Amniotic epithelial cell (primary cell): Measurements from ENCODE around the gene PTPRS.

Source experiments
- DNase-seq: peaks from one replicate; pipeline ENCODE4 v3.0.0-alpha.2; 2010; ENCODE audit warnings: low read depth

PTPRS gene

GRCh38 chr19:5354403-5354802 is 13.8 kb upstream of the PTPRS start:
- no peak for DNase-seq

DNA sequence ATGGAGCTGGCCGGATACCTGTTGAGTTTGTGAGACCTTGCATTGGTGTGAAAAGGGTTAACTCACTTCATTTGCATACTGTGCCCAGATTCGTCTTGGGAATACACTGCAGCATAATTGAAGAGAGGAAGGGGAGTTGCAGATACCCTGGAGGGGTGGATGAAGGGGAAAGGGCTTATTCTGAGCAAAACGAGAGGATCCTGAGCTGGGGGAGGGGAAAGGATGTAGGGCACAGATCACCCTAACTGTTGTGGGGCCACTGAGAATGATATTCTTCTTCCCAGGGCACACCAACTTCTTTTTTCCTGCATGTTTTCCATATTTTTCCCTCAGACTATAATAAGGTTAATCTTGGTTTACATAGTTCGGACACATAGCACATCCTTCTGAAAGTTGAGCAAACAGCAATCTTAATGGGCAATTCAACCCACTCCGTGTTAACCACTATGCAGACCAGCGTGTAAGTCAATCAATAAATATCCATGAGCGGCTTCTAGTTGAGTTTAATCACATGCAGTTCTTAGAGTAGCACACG is 11.7 kb upstream of the PTPRS start:
- DNase-seq = peak; percentile 51

DNA sequence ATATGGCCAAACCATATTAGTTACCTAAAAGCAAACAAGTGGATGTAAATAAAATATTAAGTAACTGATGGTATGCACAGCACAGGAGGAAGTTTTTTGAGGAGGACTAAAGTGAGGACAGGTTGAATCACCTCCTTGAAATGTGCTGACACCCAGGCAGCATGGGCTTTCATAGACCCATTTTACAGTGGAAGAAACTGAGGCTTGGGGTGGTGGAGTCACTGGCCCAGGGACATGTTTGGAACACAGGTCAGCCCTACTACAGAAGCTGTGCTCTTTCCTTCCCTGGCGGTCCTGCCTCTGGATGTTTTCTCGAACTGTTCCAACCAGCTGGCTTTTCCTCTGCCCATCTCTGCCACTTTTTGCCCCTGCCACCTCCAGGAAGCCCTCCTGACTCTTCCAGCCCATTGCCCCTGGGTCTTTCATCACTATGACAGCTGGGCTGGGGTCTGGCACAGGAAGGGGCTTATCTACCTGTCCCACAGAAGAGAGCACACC is 11.2 kb upstream of the PTPRS start:
- no peak for DNase-seq

- no peak for DNase-seq
Observed at GRCh38 chr19:5349041-5349440, 8.4 kb upstream of the PTPRS start.

DNA sequence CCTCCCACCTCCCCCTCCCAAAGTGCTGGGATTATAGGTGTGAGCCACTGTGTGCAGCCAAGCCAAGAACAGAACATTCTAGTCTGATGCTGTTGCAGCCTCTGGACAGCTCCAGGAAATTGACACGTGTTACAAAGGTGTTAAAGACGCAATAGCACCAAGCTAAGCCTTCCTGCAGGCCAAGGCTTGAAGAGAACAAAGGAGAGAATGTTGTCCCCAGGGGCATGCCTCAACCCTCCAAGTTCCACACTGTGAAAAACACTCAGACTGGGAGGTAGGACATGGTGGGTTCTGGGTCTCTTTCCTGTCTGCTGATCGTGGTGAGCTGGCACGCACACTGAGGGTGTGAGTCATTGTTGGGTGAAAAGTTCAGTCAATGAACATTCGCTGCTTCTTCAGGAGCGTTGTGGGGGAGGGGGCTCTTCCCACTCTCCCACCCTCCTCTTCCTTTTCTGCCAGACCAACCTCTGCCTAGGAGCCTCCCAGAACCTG is 5.3 kb upstream of the PTPRS start:
- DNase-seq = peak; percentile 66

DNA sequence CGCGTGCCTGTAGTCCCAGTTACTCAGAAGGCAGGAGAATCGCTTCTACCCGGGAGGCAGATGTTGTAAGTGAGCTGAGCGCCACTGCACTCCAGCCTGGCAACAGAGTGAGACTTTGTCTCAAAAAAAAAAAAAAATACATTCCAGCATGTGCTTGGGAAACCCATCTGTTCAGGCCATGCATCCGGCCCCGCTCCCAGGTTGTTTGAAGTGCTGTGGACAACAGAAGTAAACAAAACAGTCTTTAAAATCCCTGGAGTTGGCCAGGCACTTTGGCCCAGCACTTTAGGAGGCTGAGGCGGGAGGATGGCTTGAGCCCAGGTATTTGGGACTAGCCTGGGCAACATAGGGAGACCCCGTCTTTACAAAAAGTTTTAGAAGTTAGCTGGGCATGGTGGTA is 3.2 kb upstream of the PTPRS start:
- peak; percentile 48 for DNase-seq

GRCh38 chr19:5342573-5343201 is 2.1 kb upstream of the PTPRS start:
- no peak for DNase-seq

GRCh38 chr19:5341981-5342380 is 1.4 kb upstream of the PTPRS start:
- no peak for DNase-seq

- no peak for DNase-seq
Observed at GRCh38 chr19:5341448-5341820, 822 bp upstream of the PTPRS start.

DNA sequence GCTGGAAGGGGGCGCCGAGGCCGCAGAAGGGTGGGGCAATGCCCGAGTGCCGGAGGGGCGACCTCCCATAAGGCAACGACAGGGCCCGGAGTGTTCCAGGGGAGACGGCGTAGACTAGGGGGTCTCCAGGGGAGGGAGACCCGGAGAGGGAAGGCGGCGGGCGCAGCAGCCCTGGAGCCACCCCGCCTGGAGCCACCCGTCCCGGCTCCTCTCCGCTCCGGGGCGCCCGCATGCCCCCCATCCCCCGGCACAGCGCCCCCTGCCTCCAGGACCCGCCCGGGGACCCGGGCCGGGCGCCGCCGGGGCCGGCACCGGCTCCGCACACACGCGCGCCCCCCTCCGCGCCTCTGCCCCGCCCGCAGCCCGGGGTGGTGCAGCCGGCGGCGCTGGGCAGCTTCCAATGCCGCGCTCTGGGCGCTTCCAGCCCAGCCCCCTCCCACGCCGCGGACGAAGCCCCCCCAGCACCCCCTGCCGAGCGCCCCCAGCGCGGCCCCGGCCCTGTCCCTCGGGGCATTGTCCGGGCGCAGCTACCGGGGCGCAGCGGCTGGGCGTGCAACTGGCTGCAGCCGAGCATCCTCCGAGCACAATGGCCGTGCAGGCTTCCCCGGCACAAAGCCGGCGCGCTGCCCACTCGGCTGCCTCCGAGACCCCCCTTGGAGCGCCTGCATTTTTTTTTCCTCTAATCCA is 519 bp downstream of the PTPRS start:
- no peak for DNase-seq

DNA sequence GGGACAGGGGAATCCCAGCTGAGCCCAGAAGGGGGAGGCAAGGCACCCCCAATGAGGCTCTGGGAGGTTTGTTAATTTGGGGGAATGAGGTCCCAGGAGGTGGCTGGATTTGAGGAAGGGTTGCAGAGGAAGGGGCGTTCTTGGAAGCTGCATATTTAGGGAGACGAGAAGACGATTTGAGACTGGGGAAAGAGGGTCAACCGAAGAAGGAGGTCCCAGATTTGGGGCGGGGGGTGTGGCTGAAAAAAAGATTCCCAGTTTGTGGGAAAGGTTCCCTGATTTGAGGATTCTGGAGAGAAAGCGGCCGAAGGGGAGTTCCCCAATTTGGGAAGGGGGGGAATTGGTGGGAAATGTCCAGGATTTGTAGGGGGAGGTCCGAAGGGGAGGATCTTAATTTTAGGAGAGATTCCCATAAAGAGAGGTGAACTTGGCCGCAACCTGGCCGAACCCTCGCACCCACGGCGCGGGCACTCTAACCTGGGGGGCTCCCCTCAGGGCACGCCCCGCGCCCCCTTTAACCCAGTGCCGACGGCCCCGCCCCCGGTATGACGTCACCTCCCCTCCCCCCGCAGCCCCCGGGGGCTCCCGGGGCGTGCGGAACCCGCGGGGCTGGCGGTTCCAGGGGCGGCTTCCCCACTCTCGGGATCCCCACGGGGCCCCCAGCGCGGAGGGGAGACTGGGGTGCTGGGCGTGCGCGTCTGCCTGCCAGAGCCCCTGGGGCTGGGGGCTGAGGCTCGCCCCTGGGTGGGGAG is 1.2 kb downstream of the PTPRS start:
- no peak for DNase-seq

DNA sequence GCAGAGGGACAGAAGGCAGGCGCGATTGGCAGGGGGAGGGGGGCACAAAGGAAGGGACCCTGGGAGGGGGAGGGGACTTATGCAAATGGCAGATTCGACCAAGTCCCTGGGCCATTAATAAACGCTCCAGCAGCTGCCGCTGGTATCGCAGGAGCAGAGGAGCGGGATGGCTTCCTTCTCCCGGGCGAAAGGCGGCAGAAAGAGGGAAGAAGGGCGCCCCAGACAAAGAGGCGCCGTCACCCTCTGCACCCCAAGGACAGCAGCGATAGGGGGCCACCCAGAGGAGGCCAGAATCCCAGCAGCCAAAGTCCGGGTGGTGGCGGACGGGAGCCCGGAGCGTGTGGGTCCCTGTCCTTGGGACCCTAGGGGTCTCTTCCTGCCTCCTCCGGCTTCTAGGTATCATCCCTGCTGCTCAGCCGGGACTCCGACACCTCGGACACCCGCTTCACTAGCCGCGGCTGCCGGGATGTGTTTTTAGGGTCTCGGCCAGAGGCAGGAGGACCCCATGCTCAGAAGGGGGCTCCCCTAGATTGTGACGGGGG is 1.9 kb downstream of the PTPRS start:
- no peak for DNase-seq

- no peak for DNase-seq
Observed at GRCh38 chr19:5337708-5338655, 2.6 kb downstream of the PTPRS start.

DNA sequence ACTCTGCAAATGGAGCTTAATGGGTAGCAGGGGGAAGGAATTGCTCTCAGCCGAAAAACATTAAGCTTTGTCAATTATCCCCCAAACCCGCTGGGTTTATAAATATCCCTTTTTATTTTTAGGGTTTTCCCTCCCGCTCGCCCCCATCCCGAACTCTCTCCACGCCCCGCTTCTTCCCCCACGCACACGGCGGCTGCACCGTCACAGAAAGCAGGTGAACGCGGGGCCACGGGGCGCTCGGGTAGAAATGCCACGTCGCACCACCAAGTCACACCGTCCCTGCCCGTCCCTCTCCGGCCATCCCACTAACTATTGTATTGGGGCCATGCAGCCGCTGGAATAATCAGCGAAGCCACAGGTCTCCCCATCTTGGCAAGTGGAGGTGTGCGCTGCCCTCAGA is 3.5 kb downstream of the PTPRS start:
- DNase-seq = no peak

DNA sequence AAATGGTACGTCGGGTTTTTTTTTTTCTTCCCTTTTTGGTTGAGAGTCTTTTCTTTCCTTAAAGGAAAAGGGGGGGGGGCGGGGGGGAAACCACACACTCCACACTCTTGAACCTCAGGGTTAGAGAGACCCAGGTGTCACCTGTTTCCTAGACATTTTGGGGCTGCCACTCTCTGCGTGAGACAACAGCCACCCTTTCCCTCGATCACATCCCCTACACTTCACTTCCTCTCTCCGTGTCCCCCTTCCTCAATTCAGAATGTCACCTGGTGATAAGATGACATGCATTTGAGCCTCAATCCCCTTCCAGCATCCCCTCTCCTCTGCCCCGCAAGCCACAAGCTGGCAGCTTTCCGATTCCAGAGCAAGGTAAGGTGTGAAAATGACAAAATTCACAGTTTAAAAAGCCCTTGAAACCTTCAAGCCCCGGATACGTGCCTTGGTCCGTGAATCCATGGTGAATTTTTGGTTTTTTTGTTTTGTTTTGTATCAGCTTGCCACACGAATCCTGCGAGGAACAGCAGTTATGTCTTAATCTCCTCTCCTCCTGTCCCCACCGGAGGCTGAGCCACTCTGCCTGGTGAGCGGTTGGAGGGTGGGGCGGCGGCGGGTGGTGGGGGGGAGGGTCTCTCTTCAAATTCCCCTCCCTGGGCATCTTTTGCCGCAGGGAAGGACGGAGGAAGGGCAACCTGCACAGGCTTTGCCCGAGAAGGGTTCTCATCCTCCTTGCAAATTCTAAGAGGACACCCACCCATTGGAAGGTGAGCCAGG is 4.2 kb downstream of the PTPRS start:
- DNase-seq = no peak

- DNase-seq = no peak
Observed at GRCh38 chr19:5335593-5335992, 5.0 kb downstream of the PTPRS start.

DNA sequence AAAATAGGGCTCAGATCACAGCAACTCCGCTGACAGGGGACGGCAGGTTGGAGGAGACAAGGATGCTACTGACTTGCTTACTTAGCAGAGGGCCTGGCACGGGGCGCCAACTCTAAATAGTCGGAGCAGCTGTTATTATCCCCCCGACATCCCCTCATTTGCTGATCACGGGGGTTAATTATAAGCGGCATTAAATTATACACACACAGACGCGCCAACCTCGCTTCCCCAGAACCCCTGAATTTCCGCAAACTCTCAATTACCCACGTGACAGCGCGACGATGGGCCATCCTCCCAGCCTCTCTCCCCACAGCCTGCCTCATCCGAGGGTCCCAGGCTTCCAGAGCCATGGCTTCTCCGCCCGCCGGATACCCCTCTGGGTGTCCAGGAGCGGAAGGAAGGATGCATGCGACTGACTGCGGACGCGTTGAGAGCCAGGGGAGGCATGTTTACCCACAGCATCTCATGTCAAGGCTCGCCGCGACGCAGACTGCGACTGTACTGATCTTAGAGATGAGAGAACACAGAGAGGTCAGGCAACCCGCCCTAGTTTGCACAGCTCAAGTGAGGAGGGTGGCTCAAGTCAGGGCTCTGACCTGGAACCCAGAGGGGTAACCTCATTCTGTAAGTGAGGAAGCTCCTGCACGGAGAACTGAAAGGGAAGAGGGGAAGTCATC is 5.7 kb downstream of the PTPRS start:
- DNase-seq = no peak

- DNase-seq = no peak
Observed at GRCh38 chr19:5334366-5334739, 6.3 kb downstream of the PTPRS start.

GRCh38 chr19:5333581-5334365 is 6.8 kb downstream of the PTPRS start:
- DNase-seq = no peak
